Measurements from ENCODE around the gene SREBF1.
A peak's percentile ranks its signal among the peaks of the same experiment; 100 is the strongest.

The SREBF1 gene

GRCh38 chr17:17841601-17842025, 4.8 kb upstream of the SREBF1 start:
- no peak for DNase-seq (ENCODE audit: low read depth)

GRCh38 chr17:17840751-17841591, 4.2 kb upstream of the SREBF1 start:
- DNase-seq (ENCODE audit: low read depth): no peak

GRCh38 chr17:17839791-17840707, 3.3 kb upstream of the SREBF1 start:
- DNase-seq (ENCODE audit: low read depth): peak; percentile 73

- DNase-seq (ENCODE audit: low read depth): no peak
These were observed 1.5 kb upstream of the SREBF1 start for GRCh38 chr17:17837966-17838962.

GRCh38 chr17:17837380-17837821, 615 bp upstream of the SREBF1 start:
- no peak for DNase-seq (ENCODE audit: low read depth)

GRCh38 chr17:17836250-17836817, 452 bp downstream of the SREBF1 start:
- peak; percentile 95 for DNase-seq (ENCODE audit: low read depth)

- no peak for DNase-seq (ENCODE audit: low read depth)
These were observed 1.2 kb downstream of the SREBF1 start for GRCh38 chr17:17835415-17836249.

GRCh38 chr17:17834974-17835373, 1.8 kb downstream of the SREBF1 start:
- no peak for DNase-seq (ENCODE audit: low read depth)

GRCh38 chr17:17833658-17834357, 3.0 kb downstream of the SREBF1 start:
- DNase-seq (ENCODE audit: low read depth): no peak

- no peak for DNase-seq (ENCODE audit: low read depth)
These were observed 4.8 kb downstream of the SREBF1 start for GRCh38 chr17:17832032-17832363.

- DNase-seq (ENCODE audit: low read depth): no peak
These were observed 5.4 kb downstream of the SREBF1 start for GRCh38 chr17:17831208-17832031.

GRCh38 chr17:17830740-17831207, 6.0 kb downstream of the SREBF1 start:
- no peak for DNase-seq (ENCODE audit: low read depth)

GRCh38 chr17:17830269-17830567, 6.6 kb downstream of the SREBF1 start:
- no peak for DNase-seq (ENCODE audit: low read depth)

- DNase-seq (ENCODE audit: low read depth): no peak
These were observed 8.8 kb downstream of the SREBF1 start for GRCh38 chr17:17827826-17828621.

GRCh38 chr17:17826942-17827785, 9.6 kb downstream of the SREBF1 start:
- no peak for DNase-seq (ENCODE audit: low read depth)

GRCh38 chr17:17826342-17826713, 10.5 kb downstream of the SREBF1 start:
- no peak for DNase-seq (ENCODE audit: low read depth)
